ENCODE data around the gene C19orf25. TPM values are rescaled to one million over a fixed set of nuclear protein-coding genes. Genes with fewer than 3 reads are reported as not detected.

C19orf25 gene
- total and polyA plus RNA-seq, 9 of the 15 experiments (the other 6 are each of a cell fraction or from before 2014, with no cell fraction given) = 0.79 to 96.0 (median 36.1) TPM

- TF ChIP-seq FOS (IDR thresholded peaks at IDR 0.05; ENCODE audit: extremely low read depth, insufficient read length) (peak; percentile 86), SRSF1 (IDR thresholded peaks at IDR 0.05; ENCODE audit: low read depth, low read length) (no peak), MXI1 (IDR thresholded peaks at IDR 0.05; ENCODE audit: low read depth, low read length) (peak; percentile 93), E2F1 (CRISPR knock-in tag; IDR thresholded peaks at IDR 0.05) (peak; percentile 41; the same call in 1 of the 2 replicates), YY1 (IDR thresholded peaks at IDR 0.05; ENCODE audit: borderline replicate concordance in 1 of 3, control insufficient read depth in 1 of 3, extremely low read depth in 1 of 3, insufficient read depth in 3 of 3, insufficient read length in 1 of 3, insufficient replicate concordance in 2 of 3, low read depth in 1 of 3, low read length in 2 of 3) (peak in 2 of 3 experiments; percentile 30 to 43), SIX5 (IDR thresholded peaks at IDR 0.05; ENCODE audit: borderline replicate concordance in 1 of 2, insufficient read depth in 1 of 2, low read depth in 1 of 2, low read length in 2 of 2) (no peak), TAF1 (IDR thresholded peaks at IDR 0.05; ENCODE audit: control insufficient read depth, extremely low read depth, insufficient read depth, low read length, severe bottlenecking) (peak; percentile 54), ZBTB17 (CRISPR knock-in tag; IDR thresholded peaks at IDR 0.05) (no peak), SMAD1 (IDR thresholded peaks at IDR 0.05; ENCODE audit: low read depth, low read length, partially characterized antibody) (no peak), MNT (conservative IDR thresholded peaks at IDR 0.05) (peak; percentile 76 to 89), ZNF146 (CRISPR knock-in tag; IDR thresholded peaks at IDR 0.05; ENCODE audit: unreplicated experiment) (no peak), CBX5 (IDR thresholded peaks at IDR 0.05; ENCODE audit: borderline replicate concordance, low read depth) (no peak), ZNF589 (CRISPR knock-in tag; IDR thresholded peaks at IDR 0.05; ENCODE audit: low read depth) (no peak), POLR3G (IDR thresholded peaks at IDR 0.05; ENCODE audit: extremely low read depth, insufficient read length, insufficient replicate concordance) (no peak), SREBF2 (CRISPR knock-in tag; IDR thresholded peaks at IDR 0.05) (no peak), ZNF280B (CRISPR knock-in tag; IDR thresholded peaks at IDR 0.05) (no peak), PRMT5 (CRISPR knock-in tag; IDR thresholded peaks at IDR 0.05) (no peak), MED1 (CRISPR knock-in tag; IDR thresholded peaks at IDR 0.05; ENCODE audit: borderline replicate concordance) (no peak), PREB (CRISPR knock-in tag; IDR thresholded peaks at IDR 0.05) (no peak), RBM22 (IDR thresholded peaks at IDR 0.05; ENCODE audit: low read depth, low read length, poor library complexity, severe bottlenecking) (peak; percentile 94), CSDE1 (IDR thresholded peaks at IDR 0.05) (no peak; a peak in 1 of 4 replicates), DPF2 (IDR thresholded peaks at IDR 0.05) (peak; percentile 76)
These were observed 11.5 kb upstream of the C19orf25 start, which contains the start of gene PCSK4 (continued) for GRCh38 chr19:1490311-1491113.

Data from K562 (cell line).